Measurements from ENCODE around the gene MOB3C.

MOB3C gene

GRCh38 chr1:46637444-46638083, 21.0 kb upstream of the MOB3C start:
- no peak for DNase-seq

GRCh38 chr1:46635205-46635604, 18.6 kb upstream of the MOB3C start:
- DNase-seq = no peak

GRCh38 chr1:46630719-46631118, 14.1 kb upstream of the MOB3C start:
- DNase-seq = no peak

- no peak for DNase-seq
These were observed 7.4 kb upstream of the MOB3C start for GRCh38 chr1:46623743-46624644.

GRCh38 chr1:46622344-46622743, 5.7 kb upstream of the MOB3C start:
- DNase-seq = no peak

GRCh38 chr1:46621930-46622329, 5.3 kb upstream of the MOB3C start:
- DNase-seq = no peak

- DNase-seq = no peak
These were observed 3.1 kb upstream of the MOB3C start for GRCh38 chr1:46619656-46620258.

- DNase-seq = no peak
These were observed 2.3 kb upstream of the MOB3C start for GRCh38 chr1:46618754-46619415.

GRCh38 chr1:46617833-46618232, 1.2 kb upstream of the MOB3C start:
- no peak for DNase-seq

- DNase-seq = no peak
These were observed 643 bp upstream of the MOB3C start for GRCh38 chr1:46617108-46617800.

- peak; percentile 18 for DNase-seq
These were observed 876 bp downstream of the MOB3C start for GRCh38 chr1:46615735-46616134.

GRCh38 chr1:46615088-46615487, 1.5 kb downstream of the MOB3C start:
- DNase-seq = no peak

GRCh38 chr1:46614604-46614984, 2.0 kb downstream of the MOB3C start:
- no peak for DNase-seq

- peak; percentile 38 for DNase-seq
These were observed 2.7 kb downstream of the MOB3C start for GRCh38 chr1:46613661-46614603.

- DNase-seq = no peak
These were observed 3.5 kb downstream of the MOB3C start for GRCh38 chr1:46612937-46613660.

GRCh38 chr1:46611691-46612221, 4.9 kb downstream of the MOB3C start:
- no peak for DNase-seq

- DNase-seq = no peak
These were observed 9.1 kb downstream of the MOB3C start for GRCh38 chr1:46607345-46608130.

GRCh38 chr1:46606255-46606965, 10.2 kb downstream of the MOB3C start:
- no peak for DNase-seq

GRCh38 chr1:46605232-46605631, 11.4 kb downstream of the MOB3C start:
- DNase-seq = no peak

All from activated CD4-positive, alpha-beta T cell treated with anti-CD3 and anti-CD28 coated beads, Interleukin-10, Interleukin-2, amounts not matched to agents 100 ng/mL and 50 ng/mL, durations not matched to agents 16 hours and 8 hours (primary cell).